Measurements from ENCODE around the gene LKAAEAR1. TPM values are rescaled to one million over a fixed set of nuclear protein-coding genes. Genes with fewer than 3 reads are reported as not detected.

The LKAAEAR1 gene
- total and polyA plus RNA-seq, 2 of the 13 experiments (the other 11 are each of a cell fraction or from before 2014, with no cell fraction given) = not detected

DNA sequence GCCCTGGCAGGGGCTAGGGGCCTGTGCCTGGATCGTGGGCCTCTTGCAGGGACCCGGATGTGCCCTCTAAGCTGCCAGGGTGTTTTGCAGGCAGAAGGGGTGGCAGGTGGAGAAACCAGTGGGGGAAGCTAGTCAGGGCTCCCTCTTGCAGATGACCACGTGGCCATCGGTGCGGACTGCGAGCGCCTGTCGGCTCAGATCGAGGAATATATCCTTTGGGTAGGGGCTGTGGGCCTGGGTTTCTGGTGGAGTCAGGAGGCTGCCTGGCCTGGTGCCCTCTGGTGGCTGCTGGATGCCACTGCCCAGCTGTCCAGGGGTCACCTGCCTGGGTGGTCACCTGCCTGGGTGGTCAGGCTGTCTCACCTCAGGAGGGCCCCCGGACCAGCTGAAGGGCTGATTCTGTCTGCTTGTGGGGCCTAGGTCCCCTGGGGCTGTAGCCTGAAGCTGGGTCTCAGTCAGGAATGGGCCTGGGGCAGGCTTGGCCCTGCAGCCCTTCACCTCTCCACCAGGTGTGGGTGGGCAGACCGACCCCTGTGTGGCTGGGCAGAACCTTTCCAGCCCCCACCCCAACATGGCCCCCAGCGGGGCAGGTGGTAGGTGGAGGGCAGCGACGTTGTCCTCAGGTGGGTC lies 14.5 kb downstream of the LKAAEAR1 start:
- Histone ChIP-seq H3K27me3 (ENCODE audit: control insufficient read depth in 1 of 2, insufficient read depth in 2 of 2, low read length in 2 of 2) (peaks cover 3 to 11% of the 10 kb centered on the region in 2 experiments; a peak in 2 of 5 replicates), H2AFZ (ENCODE audit: low read length) (no peak overlapping the region), H3K36me3 (replicated peaks in 1 of 2; ENCODE audit: control insufficient read depth in 1 of 2, insufficient read depth in 2 of 2, low read length in 2 of 2) (no peaks in the 10 kb centered on the region), H3K27ac (ENCODE audit: extremely low read length, insufficient read depth, low read length) (no peak overlapping the region), H3K4me2 (ENCODE audit: low read depth, low read length) (peak overlapping the region; percentile 48), H3K9me3 (ENCODE audit: low read length) (no peaks in the 10 kb centered on the region), H3K4me3 (replicated peaks in 1 of 3; ENCODE audit: insufficient read depth in 1 of 3, low read depth in 2 of 3, low read length in 3 of 3) (peak overlapping the region in 1 of 3 experiments; percentile 11; a peak in 1 of 6 replicates), H3K4me1 (ENCODE audit: insufficient read depth, low read length) (peaks cover 37% of the 10 kb centered on the region), H4K20me1 (ENCODE audit: insufficient read depth, low read length) (no peaks in the 10 kb centered on the region), H3K79me2 (ENCODE audit: insufficient read depth, low read length) (no peaks in the 10 kb centered on the region), H3K9ac (ENCODE audit: insufficient read depth, low read depth, low read length) (no peak overlapping the region)
- ChIA-PET POLR2A (interaction anchor here (0.7 to 1.9 kb wide), 3 partner anchors 10 to 89 kb away, joined by 3 to 8 read pairs (median 3); partner anchors contain the start of genes OPRL1 and PRPF6), CTCF (ENCODE audit: low intra/inter-chr PET ratio, low total read pairs) (interaction anchor here (1.1 to 1.6 kb wide), 5 partner anchors 15 to 532 kb away, joined by 3 to 13 read pairs (median 4); partner anchors contain the start of gene PTK6)
- intact Hi-C loops (cut with micrococcal nuclease; ENCODE audit: unreplicated experiment) (loop anchor here (2.0 kb wide), 1 partner anchor 15 kb away; no protein-coding TSS in a partner anchor), in situ Hi-C loops (cut with HindIII; ENCODE audit: extremely low pct_ligation_motif_present, low pct_unique_long_range_greater_than_20kb) (no loop called here)
- BruUV-seq (replicated peaks) = no TSS peak
- FAIRE-seq (peak; percentile 90), DNase-seq (ENCODE audit: low spot score) (peak; percentile 62), ATAC-seq (peak; percentile 67)
- 31% methylated on average over 6 of the region's 14 CpGs for WGBS (ENCODE audit: low lambda C conversion rate)
- TF ChIP-seq KAT8 (CRISPR knock-in tag; IDR thresholded peaks at IDR 0.05) = peak; percentile 29; the same call in 1 of the 2 replicates
- no peak for TF ChIP-seq NCOA5 (CRISPR knock-in tag; IDR thresholded peaks at IDR 0.05)
- TF ChIP-seq ZMYM3 (CRISPR knock-in tag; IDR thresholded peaks at IDR 0.05) = peak; percentile 6; the same call in 1 of the 2 replicates
- peak; percentile 72 for TF ChIP-seq JARID2 (CRISPR knock-in tag; IDR thresholded peaks at IDR 0.05; ENCODE audit: insufficient replicate concordance)
- TF ChIP-seq, protein P1, sequence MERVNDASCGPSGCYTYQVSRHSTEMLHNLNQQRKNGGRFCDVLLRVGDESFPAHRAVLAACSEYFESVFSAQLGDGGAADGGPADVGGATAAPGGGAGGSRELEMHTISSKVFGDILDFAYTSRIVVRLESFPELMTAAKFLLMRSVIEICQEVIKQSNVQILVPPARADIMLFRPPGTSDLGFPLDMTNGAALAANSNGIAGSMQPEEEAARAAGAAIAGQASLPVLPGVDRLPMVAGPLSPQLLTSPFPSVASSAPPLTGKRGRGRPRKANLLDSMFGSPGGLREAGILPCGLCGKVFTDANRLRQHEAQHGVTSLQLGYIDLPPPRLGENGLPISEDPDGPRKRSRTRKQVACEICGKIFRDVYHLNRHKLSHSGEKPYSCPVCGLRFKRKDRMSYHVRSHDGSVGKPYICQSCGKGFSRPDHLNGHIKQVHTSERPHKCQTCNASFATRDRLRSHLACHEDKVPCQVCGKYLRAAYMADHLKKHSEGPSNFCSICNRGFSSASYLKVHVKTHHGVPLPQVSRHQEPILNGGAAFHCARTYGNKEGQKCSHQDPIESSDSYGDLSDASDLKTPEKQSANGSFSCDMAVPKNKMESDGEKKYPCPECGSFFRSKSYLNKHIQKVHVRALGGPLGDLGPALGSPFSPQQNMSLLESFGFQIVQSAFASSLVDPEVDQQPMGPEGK (CRISPR knock-in tag; IDR thresholded peaks at IDR 0.05) = peak; percentile 58; the same call in 1 of the 2 replicates
- TF ChIP-seq, protein P2, sequence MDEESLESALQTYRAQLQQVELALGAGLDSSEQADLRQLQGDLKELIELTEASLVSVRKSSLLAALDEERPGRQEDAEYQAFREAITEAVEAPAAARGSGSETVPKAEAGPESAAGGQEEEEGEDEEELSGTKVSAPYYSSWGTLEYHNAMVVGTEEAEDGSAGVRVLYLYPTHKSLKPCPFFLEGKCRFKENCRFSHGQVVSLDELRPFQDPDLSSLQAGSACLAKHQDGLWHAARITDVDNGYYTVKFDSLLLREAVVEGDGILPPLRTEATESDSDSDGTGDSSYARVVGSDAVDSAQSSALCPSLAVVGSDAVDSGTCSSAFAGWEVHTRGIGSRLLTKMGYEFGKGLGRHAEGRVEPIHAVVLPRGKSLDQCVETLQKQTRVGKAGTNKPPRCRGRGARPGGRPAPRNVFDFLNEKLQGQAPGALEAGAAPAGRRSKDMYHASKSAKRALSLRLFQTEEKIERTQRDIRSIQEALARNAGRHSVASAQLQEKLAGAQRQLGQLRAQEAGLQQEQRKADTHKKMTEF (CRISPR knock-in tag; IDR thresholded peaks at IDR 0.05) = peak; percentile 41; the same call in 1 of the 2 replicates
- TF ChIP-seq KLF16 (CRISPR knock-in tag; IDR thresholded peaks at IDR 0.05) = peak in 1 of 2 experiments; percentile 26; a peak in 1 of 4 replicates
- TF ChIP-seq ZNF605 (CRISPR knock-in tag; IDR thresholded peaks at IDR 0.05) = peak; percentile 32; the same call in 1 of the 2 replicates
- no peak for TF ChIP-seq MBD4 (IDR thresholded peaks at IDR 0.05; ENCODE audit: borderline replicate concordance, low read length)
- TF ChIP-seq NR2F6 (IDR thresholded peaks at IDR 0.05) = peak; percentile 45; the same call in 1 of the 2 replicates
- peak; percentile 72 for TF ChIP-seq NR2F6 (CRISPR knock-in tag; IDR thresholded peaks at IDR 0.05)
- 0 out of 2 replicates have a peak, but pooled peaks have one; percentile 45 for TF ChIP-seq ZNF746 (CRISPR knock-in tag; IDR thresholded peaks at IDR 0.05)
- peak; percentile 16 for TF ChIP-seq YY1 (IDR thresholded peaks at IDR 0.05; ENCODE audit: insufficient read depth, insufficient replicate concordance, low read depth, low read length)
- TF ChIP-seq, protein P3, sequence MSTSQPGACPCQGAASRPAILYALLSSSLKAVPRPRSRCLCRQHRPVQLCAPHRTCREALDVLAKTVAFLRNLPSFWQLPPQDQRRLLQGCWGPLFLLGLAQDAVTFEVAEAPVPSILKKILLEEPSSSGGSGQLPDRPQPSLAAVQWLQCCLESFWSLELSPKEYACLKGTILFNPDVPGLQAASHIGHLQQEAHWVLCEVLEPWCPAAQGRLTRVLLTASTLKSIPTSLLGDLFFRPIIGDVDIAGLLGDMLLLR (CRISPR knock-in tag; IDR thresholded peaks at IDR 0.05) = peak; percentile 51; the same call in 1 of the 2 replicates
- TF ChIP-seq FOXK1 (CRISPR knock-in tag; IDR thresholded peaks at IDR 0.05; ENCODE audit: borderline replicate concordance, low read depth) = no peak

All from HepG2 (cell line).